ENCODE data around the gene GSTO2. TPM values are rescaled to one million over a fixed set of nuclear protein-coding genes. Genes with fewer than 3 reads are reported as not detected.
A peak's percentile ranks its signal among the peaks of the same experiment; 100 is the strongest.

Gene GSTO2
- total RNA-seq, 2 donors from 2014 or later: 12.8 to 18.9 TPM

GRCh38 chr10:104333728-104334373 lies 64.9 kb downstream of the GSTO2 start:
- Histone ChIP-seq H3K9ac (ENCODE audit: low read depth in 2 of 2, low read length in 2 of 2) (no peak overlapping the region), H3K27me3 (no peaks in the 10 kb centered on the region), H3K9me3 (no peaks in the 10 kb centered on the region), H3K4me3 (no peak overlapping the region), H3K4me1 (peaks cover 31% of the 10 kb centered on the region), H3K27ac (no peak overlapping the region), H3K36me3 (no peaks in the 10 kb centered on the region)
- intact Hi-C loops (cut with DNase I): no loop called here
- TF ChIP-seq CTCF (IDR thresholded peaks at IDR 0.05): no peak
- DNase-seq: peak; percentile 16

GRCh38 chr10:104334561-104334960 lies 65.6 kb downstream of the GSTO2 start:
- intact Hi-C loops (cut with DNase I): no loop called here
- no peaks in the 10 kb centered on the region for H3K36me3 ChIP-seq
- no peaks in the 10 kb centered on the region for H3K27me3 ChIP-seq
- H3K27ac ChIP-seq: no peak overlapping the region
- H3K4me3 ChIP-seq: no peak overlapping the region
- peaks cover 29% of the 10 kb centered on the region for H3K4me1 ChIP-seq
- H3K9ac ChIP-seq (ENCODE audit: low read depth in 2 of 2, low read length in 2 of 2): no peak overlapping the region
- TF ChIP-seq CTCF (IDR thresholded peaks at IDR 0.05): no peak
- DNase-seq: peak; percentile 10
- no peaks in the 10 kb centered on the region for H3K9me3 ChIP-seq

GRCh38 chr10:104334965-104335650 lies 66.1 kb downstream of the GSTO2 start:
- H3K4me1 ChIP-seq: peaks cover 24% of the 10 kb centered on the region
- no peak overlapping the region for H3K9ac ChIP-seq (ENCODE audit: low read depth in 2 of 2, low read length in 2 of 2)
- no peaks in the 10 kb centered on the region for H3K9me3 ChIP-seq
- H3K27me3 ChIP-seq: no peaks in the 10 kb centered on the region
- DNase-seq: peak; percentile 16
- no peaks in the 10 kb centered on the region for H3K36me3 ChIP-seq
- intact Hi-C loops (cut with DNase I): no loop called here
- H3K4me3 ChIP-seq: no peak overlapping the region
- no peak for TF ChIP-seq CTCF (IDR thresholded peaks at IDR 0.05)
- H3K27ac ChIP-seq: no peak overlapping the region

- Histone ChIP-seq H3K9me3 (no peaks in the 10 kb centered on the region), H3K27ac (no peak overlapping the region), H3K36me3 (no peaks in the 10 kb centered on the region), H3K4me3 (peak overlapping the region; percentile 82), H3K9ac (ENCODE audit: low read depth in 2 of 2, low read length in 2 of 2) (peak overlapping the region in 1 of 2 donors; percentile 83), H3K4me1 (peaks cover 5% of the 10 kb centered on the region), H3K27me3 (no peaks in the 10 kb centered on the region)
- intact Hi-C loops (cut with DNase I): no loop called here
- DNase-seq: peak; percentile 21
- no peak for TF ChIP-seq CTCF (IDR thresholded peaks at IDR 0.05)
Measured at GRCh38 chr10:104336821-104337467, 68.0 kb downstream of the GSTO2 start.

- H3K36me3 ChIP-seq: no peaks in the 10 kb centered on the region
- peak overlapping the region; percentile 82 for H3K4me3 ChIP-seq
- H3K27me3 ChIP-seq: no peaks in the 10 kb centered on the region
- DNase-seq: peak; percentile 50
- peak overlapping the region; percentile 80 to 83 for H3K9ac ChIP-seq (ENCODE audit: low read depth in 2 of 2, low read length in 2 of 2)
- intact Hi-C loops (cut with DNase I): no loop called here
- no peak for TF ChIP-seq CTCF (IDR thresholded peaks at IDR 0.05)
- H3K9me3 ChIP-seq: no peaks in the 10 kb centered on the region
- peak overlapping the region; percentile 93 for H3K27ac ChIP-seq
- H3K4me1 ChIP-seq: peaks cover 5% of the 10 kb centered on the region
Measured at GRCh38 chr10:104337521-104337984, 68.6 kb downstream of the GSTO2 start.
